Measurements from ENCODE around the gene CDH4. TPM values are rescaled to one million over a fixed set of nuclear protein-coding genes. Genes with fewer than 3 reads are reported as not detected.

Gene CDH4
- polyA plus RNA-seq, 1 donor (not counting 4 experiments of a cell fraction or from before 2014, with no cell fraction given), result 2.2 TPM

GRCh38 chr20:61525781-61526431 lies 273.8 kb downstream of the CDH4 start:
- FAIRE-seq (no peak), DNase-seq (ENCODE audit: low read depth, low spot score) (no peak)
- Histone ChIP-seq H3K9ac (ENCODE audit: control insufficient read depth, extremely low read depth, insufficient read depth, low read length) (no peak overlapping the region), H3K4me1 (ENCODE audit: control insufficient read depth, extremely low read depth, insufficient read depth, low read length) (peaks cover 12% of the 10 kb centered on the region), H3K4me3 (ENCODE audit: control insufficient read depth in 2 of 3, extremely low read depth in 1 of 3, insufficient read depth in 2 of 3, low read depth in 1 of 3, low read length in 3 of 3) (no peak overlapping the region), H3K4me2 (ENCODE audit: control insufficient read depth, extremely low read depth, insufficient read depth, low read depth, low read length) (no peak overlapping the region), H3K27me3 (ENCODE audit: control insufficient read depth, extremely low read depth, insufficient read depth, low read length) (no peaks in the 10 kb centered on the region), H3K9me3 (ENCODE audit: control insufficient read depth, low read depth, low read length) (no peaks in the 10 kb centered on the region), H3K36me3 (ENCODE audit: control insufficient read depth in 2 of 2, extremely low read depth in 1 of 2, insufficient read depth in 2 of 2, low read length in 2 of 2) (no peaks in the 10 kb centered on the region), H2AFZ (ENCODE audit: control insufficient read depth, low read length) (no peak overlapping the region), H3K27ac (ENCODE audit: control insufficient read depth, insufficient read depth, low read length) (no peak overlapping the region), H3K9me1 (ENCODE audit: control insufficient read depth, extremely low read depth, insufficient read depth, low read length) (no peaks in the 10 kb centered on the region), H3K79me2 (ENCODE audit: control insufficient read depth, insufficient read depth, low read length) (no peaks in the 10 kb centered on the region), H4K20me1 (ENCODE audit: control insufficient read depth, extremely low read depth, insufficient read depth, low read length) (peaks cover 14% of the 10 kb centered on the region)
- dilution Hi-C loops (cut with MboI; ENCODE audit: extremely low pct_ligation_motif_present, low sequenced_read_pairs), result no loop called here
- TF ChIP-seq, protein P1, sequence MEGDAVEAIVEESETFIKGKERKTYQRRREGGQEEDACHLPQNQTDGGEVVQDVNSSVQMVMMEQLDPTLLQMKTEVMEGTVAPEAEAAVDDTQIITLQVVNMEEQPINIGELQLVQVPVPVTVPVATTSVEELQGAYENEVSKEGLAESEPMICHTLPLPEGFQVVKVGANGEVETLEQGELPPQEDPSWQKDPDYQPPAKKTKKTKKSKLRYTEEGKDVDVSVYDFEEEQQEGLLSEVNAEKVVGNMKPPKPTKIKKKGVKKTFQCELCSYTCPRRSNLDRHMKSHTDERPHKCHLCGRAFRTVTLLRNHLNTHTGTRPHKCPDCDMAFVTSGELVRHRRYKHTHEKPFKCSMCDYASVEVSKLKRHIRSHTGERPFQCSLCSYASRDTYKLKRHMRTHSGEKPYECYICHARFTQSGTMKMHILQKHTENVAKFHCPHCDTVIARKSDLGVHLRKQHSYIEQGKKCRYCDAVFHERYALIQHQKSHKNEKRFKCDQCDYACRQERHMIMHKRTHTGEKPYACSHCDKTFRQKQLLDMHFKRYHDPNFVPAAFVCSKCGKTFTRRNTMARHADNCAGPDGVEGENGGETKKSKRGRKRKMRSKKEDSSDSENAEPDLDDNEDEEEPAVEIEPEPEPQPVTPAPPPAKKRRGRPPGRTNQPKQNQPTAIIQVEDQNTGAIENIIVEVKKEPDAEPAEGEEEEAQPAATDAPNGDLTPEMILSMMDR (optimal IDR thresholded peaks at IDR 0.05 in 1 of 3, IDR thresholded peaks at IDR 0.05 in 1 of 3, conservative IDR thresholded peaks at IDR 0.05 in 1 of 3; ENCODE audit: extremely low read depth in 1 of 3, insufficient read depth in 2 of 3, low read length in 3 of 3), result no peak
- no peak for TF ChIP-seq EZH2 (IDR thresholded peaks at IDR 0.05; ENCODE audit: low read length)

- H3K4me3 ChIP-seq (ENCODE audit: control insufficient read depth in 2 of 3, extremely low read depth in 1 of 3, insufficient read depth in 2 of 3, low read depth in 1 of 3, low read length in 3 of 3), result no peak overlapping the region
- dilution Hi-C loops (cut with MboI; ENCODE audit: extremely low pct_ligation_motif_present, low sequenced_read_pairs), result no loop called here
- no peak overlapping the region for H3K4me2 ChIP-seq (ENCODE audit: control insufficient read depth, extremely low read depth, insufficient read depth, low read depth, low read length)
- H2AFZ ChIP-seq (ENCODE audit: control insufficient read depth, low read length), result no peak overlapping the region
- peaks cover 19% of the 10 kb centered on the region for H4K20me1 ChIP-seq (ENCODE audit: control insufficient read depth, extremely low read depth, insufficient read depth, low read length)
- no peak overlapping the region for H3K9ac ChIP-seq (ENCODE audit: control insufficient read depth, extremely low read depth, insufficient read depth, low read length)
- FAIRE-seq (no peak), DNase-seq (ENCODE audit: low read depth, low spot score) (no peak)
- TF ChIP-seq, protein P1 (optimal IDR thresholded peaks at IDR 0.05 in 1 of 3, IDR thresholded peaks at IDR 0.05 in 1 of 3, conservative IDR thresholded peaks at IDR 0.05 in 1 of 3; ENCODE audit: extremely low read depth in 1 of 3, insufficient read depth in 2 of 3, low read length in 3 of 3), result no peak
- TF ChIP-seq EZH2 (IDR thresholded peaks at IDR 0.05; ENCODE audit: low read length), result no peak
- no peaks in the 10 kb centered on the region for H3K9me1 ChIP-seq (ENCODE audit: control insufficient read depth, extremely low read depth, insufficient read depth, low read length)
- H3K79me2 ChIP-seq (ENCODE audit: control insufficient read depth, insufficient read depth, low read length), result no peaks in the 10 kb centered on the region
- H3K27ac ChIP-seq (ENCODE audit: control insufficient read depth, insufficient read depth, low read length), result no peak overlapping the region
- H3K4me1 ChIP-seq (ENCODE audit: control insufficient read depth, extremely low read depth, insufficient read depth, low read length), result peaks cover 20% of the 10 kb centered on the region
- no peaks in the 10 kb centered on the region for H3K36me3 ChIP-seq (ENCODE audit: control insufficient read depth in 2 of 2, extremely low read depth in 1 of 2, insufficient read depth in 2 of 2, low read length in 2 of 2)
- H3K9me3 ChIP-seq (ENCODE audit: control insufficient read depth, low read depth, low read length), result no peaks in the 10 kb centered on the region
- H3K27me3 ChIP-seq (ENCODE audit: control insufficient read depth, extremely low read depth, insufficient read depth, low read length), result no peaks in the 10 kb centered on the region
These were observed 274.8 kb downstream of the CDH4 start for GRCh38 chr20:61526907-61527306.

Measured in keratinocyte (primary cell).